Fibroblast of lung (primary cell): ENCODE measurements around the gene GK.
"Not testable (repeated sequence)": the region's sequence is repeated elsewhere in the genome, so short reads cannot be mapped to it uniquely, and the experiment has no call there.

Source experiments
- CTCF ChIP-seq, 2 donors: IDR thresholded peaks in 1 of 2; conservative IDR thresholded peaks in 1 of 2; 1 replicate in 1 of 2; 2 replicates in 1 of 2; pipeline ENCODE4 v1.5.1; 2011 to 2012; ENCODE audit warnings: low read length in 2 of 2, control low read depth in 1 of 2, inconsistent platforms in 1 of 2, low read depth in 1 of 2, mild to moderate bottlenecking in 1 of 2
- EZH2 ChIP-seq: IDR thresholded peaks from 2 replicates; pipeline ENCODE4 v1.5.1; 2012; ENCODE audit warnings: low read length, control low read depth, mild to moderate bottlenecking; ENCODE audit errors: missing control alignments

- TF ChIP-seq EZH2: not testable (repeated sequence)
- TF ChIP-seq CTCF (conservative IDR thresholded peaks at IDR 0.05 in 1 of 2, IDR thresholded peaks at IDR 0.05 in 1 of 2; ENCODE audit: low read depth in 1 of 2, low read length in 2 of 2): peak in 1 of 2 donors; percentile 7
Measured at GRCh38 chrX:30671189-30671588, 18.0 kb downstream of the GK start.
